K562 (cell line): Measurements from ENCODE around the gene PPM1D. TPM values are rescaled to one million over a fixed set of nuclear protein-coding genes. Genes with fewer than 3 reads are reported as not detected.

Experiments used
- CC2D1A ChIP-seq: fragments of 450-650 bp; IDR thresholded peaks from 2 replicates; pipeline ENCODE4 v1.6.1; 2017; ENCODE audit warnings: mild to moderate bottlenecking
- ERF ChIP-seq: fragments of 450-650 bp; formaldehyde crosslinking; IDR thresholded peaks from 2 replicates; pipeline ENCODE4 v1.4.0; 2020; ENCODE audit warnings: mild to moderate bottlenecking, mixed read lengths
- ETS1 ChIP-seq: conservative IDR thresholded peaks from 2 replicates; pipeline ENCODE4 v1.6.1; 2011; ENCODE audit warnings: low read depth, mild to moderate bottlenecking, low read length; ENCODE audit not compliant: control insufficient read depth
- GTF3C2 ChIP-seq: IDR thresholded peaks from 3 replicates; pipeline ENCODE4 v1.6.1; 2011; ENCODE audit warnings: borderline replicate concordance, mild to moderate bottlenecking, moderate library complexity; ENCODE audit not compliant: insufficient read length; ENCODE audit errors: extremely low read depth
- HOXB6 ChIP-seq: fragments of 250-450 bp; sonication (Bioruptor Pico); IDR thresholded peaks from 2 replicates; pipeline ENCODE4 v1.5.1; 2022; ENCODE audit warnings: mild to moderate bottlenecking, borderline replicate concordance
- KDM1A ChIP-seq, 2 experiments: fragments of 450-650 bp; IDR thresholded peaks; 2 replicates each; pipeline ENCODE4 v1.6.1; 2016; ENCODE audit warnings: mild to moderate bottlenecking in 2 of 2
- MEIS2 ChIP-seq: fragments of 450-650 bp; IDR thresholded peaks from 2 replicates; pipeline ENCODE4 v1.6.1; 2014; ENCODE audit warnings: mild to moderate bottlenecking; ENCODE audit not compliant: partially characterized antibody
- MYC ChIP-seq, 2 experiments: fragments of 250-450 bp in 1 of 2; sonication (Bioruptor Pico) in 1 of 2; IDR thresholded peaks; 2 replicates each; pipeline versions ENCODE4 v1.5.1 to v1.6.1; 2012 to 2021; ENCODE audit warnings: low read depth in 2 of 2, borderline replicate concordance in 1 of 2, improper control_type of control experiment in 1 of 2, low read length in 1 of 2, mild to moderate bottlenecking in 1 of 2, moderate library complexity in 1 of 2
- NCOA2 ChIP-seq, 2 experiments: fragments of 450-650 bp; IDR thresholded peaks; 2 replicates each; pipeline ENCODE4 v1.6.1; 2018; ENCODE audit warnings: mild to moderate bottlenecking in 2 of 2, moderate library complexity in 1 of 2; ENCODE audit not compliant: partially characterized antibody in 2 of 2
- NFRKB ChIP-seq: fragments of 450-650 bp; IDR thresholded peaks from 2 replicates; pipeline ENCODE4 v1.6.1; 2016; ENCODE audit warnings: low read depth
- NONO ChIP-seq, 2 experiments: fragments of 200-400 bp in 1 of 2; fragments of 450-650 bp in 1 of 2; formaldehyde crosslinking in 1 of 2; IDR thresholded peaks; 2 replicates each; pipeline ENCODE4 v1.6.1; 2017; ENCODE audit warnings: low read depth in 2 of 2, mild to moderate bottlenecking in 2 of 2, moderate library complexity in 2 of 2, low read length in 1 of 2
- NR3C1 ChIP-seq: sonication (generic); formaldehyde crosslinking; IDR thresholded peaks from 2 replicates; pipeline ENCODE4 v1.8.1; 2022; ENCODE audit warnings: missing genetic modification reagents
- POLR2AphosphoS5 ChIP-seq: IDR thresholded peaks from 2 replicates; pipeline ENCODE4 v1.6.1; 2011; ENCODE audit warnings: mild to moderate bottlenecking, low read depth, low read length, moderate library complexity; ENCODE audit not compliant: control insufficient read depth, insufficient read depth
- POU5F1 ChIP-seq: fragments of 150-350 bp; IDR thresholded peaks from 2 replicates; pipeline ENCODE4 v1.6.1; 2014; ENCODE audit warnings: borderline replicate concordance, low read length, low read depth, mild to moderate bottlenecking; ENCODE audit not compliant: partially characterized antibody
- PTRF ChIP-seq: fragments of 450-650 bp; IDR thresholded peaks from 2 replicates; pipeline ENCODE4 v1.6.1; 2016; ENCODE audit warnings: mild to moderate bottlenecking, missing genetic modification characterization, missing compliant biosample characterization
- RB1 ChIP-seq: fragments of 450-650 bp; IDR thresholded peaks from 2 replicates; pipeline ENCODE4 v1.6.1; 2017; ENCODE audit warnings: low read depth, mild to moderate bottlenecking
- RBM39 ChIP-seq: fragments of 200-400 bp; formaldehyde crosslinking; optimal IDR thresholded peaks from 2 replicates; pipeline ENCODE3; 2018; ENCODE audit warnings: low read depth, low read length
- SMARCA4 ChIP-seq: fragments of 450-650 bp; IDR thresholded peaks from 2 replicates; pipeline ENCODE4 v1.6.1; 2016
- SRF ChIP-seq, 2 experiments: fragments of 250-450, 450-650 bp in 1 of 2; sonication (Bioruptor Pico) in 1 of 2; sonication (generic) in 1 of 2; formaldehyde crosslinking; IDR thresholded peaks; 2 replicates each; pipeline versions ENCODE4 v1.5.0 to v1.5.1; 2020 to 2022; ENCODE audit warnings: mild to moderate bottlenecking in 1 of 2, missing genetic modification reagents in 1 of 2
- ZBTB9 ChIP-seq: fragments of 450-650 bp; formaldehyde crosslinking; IDR thresholded peaks from 2 replicates; pipeline ENCODE4 v1.4.0; 2020; ENCODE audit warnings: mild to moderate bottlenecking, moderate library complexity
- ZFX ChIP-seq: sonication (generic); formaldehyde crosslinking; IDR thresholded peaks from 2 replicates; pipeline ENCODE4 v1.8.0; 2022; ENCODE audit warnings: mild to moderate bottlenecking, missing genetic modification reagents, moderate library complexity
- polyA plus RNA-seq, 8 experiments: library from polyadenylated mRNA; depleted of rRNA in 4 of 8; stranded (reverse) in 5 of 8; unstranded in 3 of 8; fragments of >200 nt; fragmentation: Nextera tagmentation in 2 of 8; fragmentation: Illumina TruSeq in 1 of 8; extraction: Ambion mirVana in 2 of 8; extraction: Trizol in 1 of 8; gene quantifications; 2 replicates each; pipeline versions ENCODE4 v1.2.1 to v1.2.3, GENCODE V29; 2011 to 2014; ENCODE audit warnings: inconsistent platforms in 1 of 8, missing spikeins in 1 of 8
- total RNA-seq, 7 experiments: library from RNA; depleted of rRNA in 6 of 7; stranded (reverse); fragments of >200 nt in 6 of 7; fragmentation: Illumina TruSeq in 2 of 7; extraction: Trizol in 2 of 7; gene quantifications; 2 replicates each; pipeline versions ENCODE4 v1.2.1 to v1.2.3, GENCODE V29; 2011 to 2021; ENCODE audit warnings: low replicate concordance in 1 of 7

PPM1D gene
- total and polyA plus RNA-seq, 9 of the 15 experiments (the other 6 are each of a cell fraction or from before 2014, with no cell fraction given), result 2.1 to 19.0 (median 7.8) TPM

- TF ChIP-seq SRF (CRISPR knock-in tag; IDR thresholded peaks at IDR 0.05) (peak in 1 of 2 experiments; percentile 61; a peak in 1 of 4 replicates), NCOA2 (IDR thresholded peaks at IDR 0.05; ENCODE audit: partially characterized antibody in 2 of 2) (no peak), ETS1 (0 out of 2 replicates have a peak, but pooled peaks have one; percentile 28), RB1 (peak; percentile 97), RBM39 (peak; percentile 86), SMARCA4 (peak; percentile 52), ERF (CRISPR knock-in tag) (peak; percentile 47; the same call in 1 of the 2 replicates), ZBTB9 (no peak), NFRKB (peak; percentile 95), HOXB6 (CRISPR knock-in tag) (no peak), POLR2AphosphoS5 (peak; percentile 86; the same call in 1 of the 2 replicates), CC2D1A (no peak), NONO (IDR thresholded peaks at IDR 0.05; ENCODE audit: low read depth in 2 of 2, low read length in 1 of 2) (peak; percentile 28 to 91; a peak in 2 of 4 replicates), ZFX (CRISPR knock-in tag) (peak; percentile 92), NR3C1 (CRISPR knock-in tag) (no peak), POU5F1 (peak; percentile 16), KDM1A (IDR thresholded peaks at IDR 0.05) (peak in 1 of 2 experiments; percentile 86; a peak in 2 of 4 replicates), MYC (IDR thresholded peaks at IDR 0.05; ENCODE audit: low read depth, low read length) (peak; percentile 49; the same call in 1 of the 2 replicates), MYC (CRISPR knock-in tag; IDR thresholded peaks at IDR 0.05; ENCODE audit: borderline replicate concordance, low read depth) (no peak), PTRF (no peak), MEIS2 (peak; percentile 92), GTF3C2 (no peak)
Observed at GRCh38 chr17:60599620-60600489, at the start of gene PPM1D (continued).
